Measurements from ENCODE around the gene MED6. TPM values are rescaled to one million over a fixed set of nuclear protein-coding genes. Genes with fewer than 3 reads are reported as not detected.

Gene MED6
- polyA plus RNA-seq (2013) = 39.6 and 39.9 TPM in 2 replicates

DNA sequence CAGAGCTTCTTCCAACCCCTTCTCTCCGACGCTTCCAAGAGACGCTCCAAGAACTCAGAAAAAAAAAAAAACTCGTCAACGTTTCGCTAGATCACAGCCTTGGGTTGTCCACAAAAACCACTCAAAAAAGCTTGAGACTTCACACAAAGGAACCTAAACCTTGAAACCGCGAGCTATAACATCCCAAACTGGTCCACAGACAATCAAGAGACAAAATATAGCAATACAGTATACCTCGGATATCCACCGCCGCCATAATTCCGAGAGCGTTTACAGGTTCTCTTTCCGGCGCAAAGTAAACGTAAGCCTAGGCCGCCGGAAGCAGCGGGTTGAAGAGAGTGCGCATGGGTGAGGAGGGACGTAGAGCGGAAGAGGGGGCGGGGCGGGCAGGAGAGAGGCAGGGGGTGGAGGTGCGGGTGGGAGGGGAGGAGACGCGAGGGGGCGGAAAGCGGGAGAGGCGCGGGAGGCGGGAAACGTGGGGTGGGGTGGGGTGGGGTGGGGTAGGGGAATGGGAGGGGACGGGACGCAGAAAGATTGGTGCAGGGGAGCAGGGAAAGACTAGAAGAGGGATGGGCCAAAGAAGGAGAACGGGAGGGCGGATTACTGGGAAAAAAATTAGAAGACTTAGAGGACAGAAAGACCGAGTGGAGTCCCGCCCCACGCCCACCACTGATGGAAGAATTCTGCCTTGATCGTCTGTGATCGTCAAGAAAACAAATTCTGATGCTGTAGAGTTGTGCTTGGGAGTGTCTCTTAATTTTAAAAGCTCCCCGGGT is at the start of gene MED6:
TSS of gene MED6 (minus strand) at position 274 of the 776 bp plus-strand sequence. CDS start at position 256, 18 bp downstream.
- H2BK12ac ChIP-seq (ENCODE audit: low read length) = no peak within 1 kb of the TSS
- H3K79me2 ChIP-seq (ENCODE audit: control insufficient read depth, insufficient read depth, low read length, poor library complexity) = peaks cover 10% of the 10 kb centered on the region
- no peaks in the 10 kb centered on the region for H3K27me3 ChIP-seq (ENCODE audit: insufficient read depth, low read length)
- H3K18ac ChIP-seq (ENCODE audit: low read length) = peak within 1 kb of the TSS; percentile 61
- H2AK5ac ChIP-seq (ENCODE audit: low read length) = no peak within 1 kb of the TSS
- peak within 1 kb of the TSS; percentile 88 for H2AFZ ChIP-seq (ENCODE audit: insufficient read depth, low read length, poor library complexity)
- H3K4me2 ChIP-seq (ENCODE audit: low read length) = peak within 1 kb of the TSS; percentile 82
- no peak within 1 kb of the TSS for H3K23ac ChIP-seq (ENCODE audit: low read length)
- peak within 1 kb of the TSS; percentile 38 for H2BK120ac ChIP-seq (ENCODE audit: insufficient read depth, low read length, poor library complexity)
- H4K91ac ChIP-seq (ENCODE audit: low read depth, low read length) = peak within 1 kb of the TSS; percentile 81
- peak within 1 kb of the TSS; percentile 97 for H3K9ac ChIP-seq (ENCODE audit: low read length)
- H3K36me3 ChIP-seq (ENCODE audit: control insufficient read depth in 1 of 2, insufficient read depth in 2 of 2, low read length in 2 of 2) = peaks cover 3 to 6% of the 10 kb centered on the region in 2 experiments
- H4K12ac ChIP-seq (ENCODE audit: low read depth, low read length) = peak within 1 kb of the TSS; percentile 80
- H3K4me3 ChIP-seq (ENCODE audit: low read depth, low read length) = peak within 1 kb of the TSS; percentile 76
- H4K8ac ChIP-seq (ENCODE audit: low read depth, low read length) = peak within 1 kb of the TSS; percentile 90
- peak within 1 kb of the TSS; percentile 31 for H3K27ac ChIP-seq (ENCODE audit: low read depth, low read length)
- peaks cover 0 to 6% of the 10 kb centered on the region in 2 experiments for H3K4me1 ChIP-seq (ENCODE audit: control insufficient read depth in 1 of 2, insufficient read depth in 2 of 2, low read length in 2 of 2)
- peaks cover 4% of the 10 kb centered on the region for H3K79me1 ChIP-seq (ENCODE audit: low read length)
- H3K14ac ChIP-seq (ENCODE audit: low read length) = peak within 1 kb of the TSS; percentile 83
- no peaks in the 10 kb centered on the region for H3K9me3 ChIP-seq (ENCODE audit: insufficient read depth, low read depth, low read length)
- peak within 1 kb of the TSS; percentile 100 for H3K4ac ChIP-seq (ENCODE audit: low read depth, low read length)
- WGBS (ENCODE audit: extremely low coverage, insufficient coverage, insufficient read length) = no CpG with 5 or more reads among the region's 43 CpGs
- peak within 1 kb of the TSS; percentile 82 for H2BK5ac ChIP-seq (ENCODE audit: low read depth, low read length, poor library complexity)
- peak; percentile 92 to 93 for DNase-seq

DNA sequence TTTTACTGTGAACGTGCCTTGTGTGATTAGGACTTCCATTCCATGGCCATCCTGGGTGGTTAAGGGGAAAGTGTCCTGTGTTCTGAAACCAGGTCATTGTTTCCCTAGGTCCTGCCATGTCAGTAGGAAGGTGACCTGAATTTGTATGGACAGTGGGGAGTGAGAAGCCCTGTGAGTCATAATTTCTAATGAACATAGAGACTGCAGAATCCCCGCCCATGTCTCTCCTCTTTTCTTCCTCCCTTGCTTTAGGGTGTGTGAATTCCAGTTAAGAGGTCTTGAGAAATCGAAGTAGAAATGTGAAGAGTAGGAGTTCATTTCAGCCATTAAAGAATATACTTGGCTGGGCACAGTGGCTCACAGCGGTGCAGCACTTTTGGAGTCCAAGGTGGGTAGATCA is 49.3 kb upstream of the MED6 start:
- Histone ChIP-seq H3K79me1 (ENCODE audit: low read length) (no peaks in the 10 kb centered on the region), H2AK5ac (ENCODE audit: low read length) (no peak overlapping the region), H3K27ac (ENCODE audit: low read depth, low read length) (no peak overlapping the region), H2BK12ac (ENCODE audit: low read length) (no peak overlapping the region), H3K4me3 (ENCODE audit: low read depth, low read length) (no peak overlapping the region), H4K8ac (ENCODE audit: low read depth, low read length) (no peak overlapping the region), H3K4me2 (ENCODE audit: low read length) (no peak overlapping the region), H3K23ac (ENCODE audit: low read length) (no peak overlapping the region), H3K4me1 (ENCODE audit: control insufficient read depth in 1 of 2, insufficient read depth in 2 of 2, low read length in 2 of 2) (no peaks in the 10 kb centered on the region), H3K4ac (ENCODE audit: low read depth, low read length) (no peak overlapping the region), H4K12ac (ENCODE audit: low read depth, low read length) (no peak overlapping the region), H3K9me3 (ENCODE audit: insufficient read depth, low read depth, low read length) (no peaks in the 10 kb centered on the region), H4K91ac (ENCODE audit: low read depth, low read length) (no peak overlapping the region), H2BK120ac (ENCODE audit: insufficient read depth, low read length, poor library complexity) (no peak overlapping the region), H2AFZ (ENCODE audit: insufficient read depth, low read length, poor library complexity) (no peak overlapping the region), H3K9ac (ENCODE audit: low read length) (no peak overlapping the region), H3K27me3 (ENCODE audit: insufficient read depth, low read length) (no peaks in the 10 kb centered on the region), H3K18ac (ENCODE audit: low read length) (no peak overlapping the region), H3K79me2 (ENCODE audit: control insufficient read depth, insufficient read depth, low read length, poor library complexity) (no peaks in the 10 kb centered on the region), H3K36me3 (ENCODE audit: control insufficient read depth in 1 of 2, insufficient read depth in 2 of 2, low read length in 2 of 2) (no peaks in the 10 kb centered on the region), H2BK5ac (ENCODE audit: low read depth, low read length, poor library complexity) (no peak overlapping the region), H3K14ac (ENCODE audit: low read length) (no peak overlapping the region)
- WGBS (ENCODE audit: extremely low coverage, insufficient coverage, insufficient read length) = no CpG with 5 or more reads among the region's 4 CpGs
- DNase-seq = no peak

DNA sequence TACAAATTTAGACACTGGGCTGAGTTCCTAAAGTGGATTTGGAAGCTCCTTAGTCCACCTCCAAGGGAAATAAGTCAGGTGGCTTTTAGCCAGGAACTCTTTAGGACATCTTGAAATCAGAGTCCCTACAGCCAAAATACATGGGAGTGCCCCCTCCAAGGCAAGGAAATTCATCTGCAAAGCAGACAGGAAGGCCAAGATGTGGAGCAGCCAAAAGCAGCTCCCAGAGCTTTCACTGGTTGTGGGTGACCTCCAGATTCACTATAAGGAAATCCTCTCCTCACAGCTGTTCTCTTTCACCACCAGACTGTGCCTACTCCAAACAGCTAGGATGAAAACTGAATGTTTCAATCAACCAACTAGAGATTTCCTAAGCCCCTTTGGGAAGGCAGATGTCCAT is 47.9 kb upstream of the MED6 start:
- no peak overlapping the region for H3K14ac ChIP-seq (ENCODE audit: low read length)
- no peak for DNase-seq
- H4K91ac ChIP-seq (ENCODE audit: low read depth, low read length) = no peak overlapping the region
- H3K36me3 ChIP-seq (ENCODE audit: control insufficient read depth in 1 of 2, insufficient read depth in 2 of 2, low read length in 2 of 2) = no peaks in the 10 kb centered on the region
- H3K4ac ChIP-seq (ENCODE audit: low read depth, low read length) = no peak overlapping the region
- no peak overlapping the region for H3K27ac ChIP-seq (ENCODE audit: low read depth, low read length)
- H2BK5ac ChIP-seq (ENCODE audit: low read depth, low read length, poor library complexity) = no peak overlapping the region
- H3K9ac ChIP-seq (ENCODE audit: low read length) = no peak overlapping the region
- no peak overlapping the region for H3K4me2 ChIP-seq (ENCODE audit: low read length)
- no peak overlapping the region for H3K18ac ChIP-seq (ENCODE audit: low read length)
- peaks cover 1% of the 10 kb centered on the region for H3K79me2 ChIP-seq (ENCODE audit: control insufficient read depth, insufficient read depth, low read length, poor library complexity)
- H4K8ac ChIP-seq (ENCODE audit: low read depth, low read length) = no peak overlapping the region
- no peak overlapping the region for H2AK5ac ChIP-seq (ENCODE audit: low read length)
- H3K23ac ChIP-seq (ENCODE audit: low read length) = no peak overlapping the region
- no peaks in the 10 kb centered on the region for H3K79me1 ChIP-seq (ENCODE audit: low read length)
- no peak overlapping the region for H3K4me3 ChIP-seq (ENCODE audit: low read depth, low read length)
- no peak overlapping the region for H4K12ac ChIP-seq (ENCODE audit: low read depth, low read length)
- no peak overlapping the region for H2BK120ac ChIP-seq (ENCODE audit: insufficient read depth, low read length, poor library complexity)
- H3K9me3 ChIP-seq (ENCODE audit: insufficient read depth, low read depth, low read length) = no peaks in the 10 kb centered on the region
- H3K4me1 ChIP-seq (ENCODE audit: control insufficient read depth in 1 of 2, insufficient read depth in 2 of 2, low read length in 2 of 2) = peaks cover 0 to under 1% of the 10 kb centered on the region in 2 experiments
- no peak overlapping the region for H2BK12ac ChIP-seq (ENCODE audit: low read length)
- no peaks in the 10 kb centered on the region for H3K27me3 ChIP-seq (ENCODE audit: insufficient read depth, low read length)
- no peak overlapping the region for H2AFZ ChIP-seq (ENCODE audit: insufficient read depth, low read length, poor library complexity)

- H3K79me1 ChIP-seq (ENCODE audit: low read length) = peaks cover 5% of the 10 kb centered on the region
- no peak overlapping the region for H3K9ac ChIP-seq (ENCODE audit: low read length)
- no peaks in the 10 kb centered on the region for H3K9me3 ChIP-seq (ENCODE audit: insufficient read depth, low read depth, low read length)
- WGBS (ENCODE audit: extremely low coverage, insufficient coverage, insufficient read length) = no CpG with 5 or more reads among the region's 2 CpGs
- no peak overlapping the region for H3K27ac ChIP-seq (ENCODE audit: low read depth, low read length)
- H2BK120ac ChIP-seq (ENCODE audit: insufficient read depth, low read length, poor library complexity) = no peak overlapping the region
- H3K27me3 ChIP-seq (ENCODE audit: insufficient read depth, low read length) = no peaks in the 10 kb centered on the region
- H3K4ac ChIP-seq (ENCODE audit: low read depth, low read length) = no peak overlapping the region
- peaks cover 6% of the 10 kb centered on the region for H3K79me2 ChIP-seq (ENCODE audit: control insufficient read depth, insufficient read depth, low read length, poor library complexity)
- no peak overlapping the region for H2BK12ac ChIP-seq (ENCODE audit: low read length)
- H4K12ac ChIP-seq (ENCODE audit: low read depth, low read length) = no peak overlapping the region
- no peak overlapping the region for H4K8ac ChIP-seq (ENCODE audit: low read depth, low read length)
- H2AK5ac ChIP-seq (ENCODE audit: low read length) = no peak overlapping the region
- H3K4me3 ChIP-seq (ENCODE audit: low read depth, low read length) = no peak overlapping the region
- no peak overlapping the region for H3K18ac ChIP-seq (ENCODE audit: low read length)
- no peak overlapping the region for H2AFZ ChIP-seq (ENCODE audit: insufficient read depth, low read length, poor library complexity)
- no peaks in the 10 kb centered on the region for H3K36me3 ChIP-seq (ENCODE audit: control insufficient read depth in 1 of 2, insufficient read depth in 2 of 2, low read length in 2 of 2)
- H2BK5ac ChIP-seq (ENCODE audit: low read depth, low read length, poor library complexity) = no peak overlapping the region
- H3K23ac ChIP-seq (ENCODE audit: low read length) = no peak overlapping the region
- no peak overlapping the region for H4K91ac ChIP-seq (ENCODE audit: low read depth, low read length)
- no peak overlapping the region for H3K14ac ChIP-seq (ENCODE audit: low read length)
- peaks cover 5 to 10% of the 10 kb centered on the region in 2 experiments for H3K4me1 ChIP-seq (ENCODE audit: control insufficient read depth in 1 of 2, insufficient read depth in 2 of 2, low read length in 2 of 2)
- no peak overlapping the region for H3K4me2 ChIP-seq (ENCODE audit: low read length)
- DNase-seq = no peak
Measured at GRCh38 chr14:70646705-70647104, 46.2 kb upstream of the MED6 start.

All from trophoblast cell (in vitro differentiated cells and primary cell).